Fibroblast of skin of back (primary cell): Measurements from ENCODE around the gene CYS1.

Experiments
- DNase-seq: peaks from one replicate; pipeline ENCODE4 v3.0.0-alpha.2; 2013

Gene CYS1

GRCh38 chr2:10071595-10071994, 8.6 kb downstream of the CYS1 start:
- DNase-seq = no peak

- DNase-seq = no peak
Measured at GRCh38 chr2:10071176-10071575, 9.0 kb downstream of the CYS1 start.

DNA sequence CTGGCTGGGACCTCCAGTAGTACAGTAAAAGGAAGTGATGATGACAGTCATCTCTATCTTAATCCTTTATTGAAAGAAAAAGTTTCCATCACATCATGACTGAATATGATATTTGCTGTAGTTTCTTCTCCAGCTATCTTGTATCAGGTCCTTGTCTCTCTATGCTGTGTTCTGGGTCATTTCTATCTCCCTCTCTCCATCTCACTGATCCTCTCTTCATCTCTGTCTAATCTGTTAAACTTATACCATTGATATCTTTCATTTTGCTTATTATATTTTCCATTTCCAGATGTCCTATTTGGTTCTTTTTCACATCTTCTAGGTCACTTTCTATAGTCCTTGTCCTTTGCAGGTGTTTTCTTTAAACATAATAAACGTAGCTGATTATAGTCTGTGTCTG, 12.3 kb downstream of the CYS1 start:
- DNase-seq = no peak

DNA sequence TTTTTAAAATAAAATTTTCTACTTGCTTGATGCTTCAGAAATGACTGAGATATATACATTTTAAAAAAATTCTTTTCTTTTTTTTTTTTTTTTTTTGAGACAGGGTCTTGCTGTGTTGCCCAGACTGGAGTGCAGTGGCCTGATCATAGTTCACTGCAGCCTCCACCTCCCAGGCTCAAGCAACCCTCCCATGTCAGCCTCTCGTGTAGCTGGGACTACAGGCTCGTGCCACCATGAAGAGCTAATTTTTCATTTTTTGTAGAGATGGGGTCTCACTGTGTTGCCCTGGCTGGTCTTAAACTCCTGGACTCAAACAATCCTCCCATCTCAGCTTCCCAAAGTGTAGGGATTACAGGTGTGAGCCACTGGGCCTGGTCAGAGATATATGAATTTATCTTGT, 12.9 kb downstream of the CYS1 start:
- no peak for DNase-seq

DNA sequence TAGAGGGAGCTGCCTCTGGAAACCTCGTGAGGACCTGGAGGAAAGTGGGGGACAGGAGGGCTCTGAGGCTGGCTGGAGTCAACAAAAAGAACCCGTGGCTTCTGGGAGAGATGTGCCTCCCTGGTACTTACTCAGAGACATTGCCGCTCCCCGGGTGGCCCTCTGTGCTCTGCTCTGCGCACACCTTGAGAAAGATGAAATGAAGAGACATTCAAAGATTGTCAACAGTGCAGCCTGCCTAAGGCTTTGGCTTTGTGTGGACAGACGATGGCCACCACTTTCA, 14.5 kb downstream of the CYS1 start:
- no peak for DNase-seq

GRCh38 chr2:10064932-10065772, 15.1 kb downstream of the CYS1 start:
- DNase-seq = no peak

- no peak for DNase-seq
Measured at GRCh38 chr2:10063566-10063965, 16.6 kb downstream of the CYS1 start.

- DNase-seq = no peak
Measured at GRCh38 chr2:10062931-10063365, 17.3 kb downstream of the CYS1 start.

GRCh38 chr2:10061221-10061925, 18.8 kb downstream of the CYS1 start:
- no peak for DNase-seq

- no peak for DNase-seq
Measured at GRCh38 chr2:10059552-10060335, 20.5 kb downstream of the CYS1 start.

GRCh38 chr2:10059016-10059351, 21.2 kb downstream of the CYS1 start:
- no peak for DNase-seq

- DNase-seq = no peak
Measured at GRCh38 chr2:10058251-10059015, 21.8 kb downstream of the CYS1 start.

DNA sequence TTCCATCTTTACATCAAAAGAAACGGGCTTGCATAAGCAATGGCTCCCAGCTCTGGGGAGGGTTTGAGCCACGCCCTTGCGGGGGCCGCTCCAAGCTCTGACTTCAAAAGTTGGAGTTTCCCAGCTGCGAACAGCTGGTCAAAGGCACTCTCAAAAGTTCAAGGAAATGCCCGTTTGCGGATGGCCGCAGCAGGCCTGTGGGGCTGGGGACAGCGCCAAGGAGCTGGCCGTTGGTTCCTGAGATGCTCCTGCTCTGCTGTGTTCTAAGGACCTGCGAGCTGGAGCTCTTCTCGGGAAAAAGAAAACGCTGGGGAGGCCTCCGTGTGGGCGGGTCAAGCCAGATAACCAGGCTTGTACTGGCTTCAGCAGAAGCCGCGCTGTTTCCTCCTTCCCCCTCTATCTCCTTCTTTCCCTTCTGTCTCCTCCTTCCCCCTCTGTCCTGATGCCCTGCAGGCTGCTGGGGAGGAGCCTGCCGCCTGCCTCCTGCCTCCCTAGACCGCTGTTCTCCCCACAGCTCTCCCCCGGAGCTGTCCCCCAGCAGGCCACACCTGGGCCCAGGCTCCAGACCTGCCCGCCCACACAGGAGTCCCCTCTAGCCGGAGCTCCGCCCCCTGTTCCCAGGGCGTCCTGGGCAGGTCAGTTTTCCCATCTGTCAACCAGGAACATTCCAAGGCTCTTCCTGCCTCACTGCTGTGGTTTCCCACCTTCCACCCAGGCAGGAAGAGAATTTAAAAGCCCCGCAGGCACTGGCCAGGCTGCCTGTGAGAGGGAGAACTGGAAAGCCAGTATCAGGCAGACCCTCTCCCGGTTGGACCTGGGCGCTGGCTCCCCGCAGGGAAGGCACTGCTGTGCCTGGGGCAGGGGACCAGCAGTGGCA, 22.7 kb downstream of the CYS1 start:
- DNase-seq = peak; percentile 59

GRCh38 chr2:10056439-10056838, 23.8 kb downstream of the CYS1 start:
- DNase-seq = no peak

DNA sequence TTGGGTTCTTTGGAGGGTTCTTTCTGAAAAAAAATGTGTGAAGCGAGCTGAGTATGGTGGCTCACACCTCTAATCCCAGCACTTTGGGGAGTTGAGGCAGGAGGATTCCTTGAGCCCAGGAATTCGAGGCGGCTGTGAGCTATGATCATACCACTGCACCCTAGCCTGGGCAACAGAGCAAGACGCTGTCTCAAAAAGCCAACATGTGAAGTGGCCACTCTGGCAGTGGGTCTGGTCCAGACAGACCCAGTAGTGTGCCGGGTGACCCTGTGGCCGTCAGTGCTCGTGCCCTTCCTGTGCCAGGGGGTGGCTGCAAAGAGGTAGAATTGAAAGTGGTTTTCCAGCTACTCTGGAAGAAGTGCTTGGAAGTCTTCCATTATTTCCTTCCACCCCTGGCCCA, 25.2 kb downstream of the CYS1 start:
- no peak for DNase-seq

GRCh38 chr2:10054424-10054823, 25.8 kb downstream of the CYS1 start:
- no peak for DNase-seq

DNA sequence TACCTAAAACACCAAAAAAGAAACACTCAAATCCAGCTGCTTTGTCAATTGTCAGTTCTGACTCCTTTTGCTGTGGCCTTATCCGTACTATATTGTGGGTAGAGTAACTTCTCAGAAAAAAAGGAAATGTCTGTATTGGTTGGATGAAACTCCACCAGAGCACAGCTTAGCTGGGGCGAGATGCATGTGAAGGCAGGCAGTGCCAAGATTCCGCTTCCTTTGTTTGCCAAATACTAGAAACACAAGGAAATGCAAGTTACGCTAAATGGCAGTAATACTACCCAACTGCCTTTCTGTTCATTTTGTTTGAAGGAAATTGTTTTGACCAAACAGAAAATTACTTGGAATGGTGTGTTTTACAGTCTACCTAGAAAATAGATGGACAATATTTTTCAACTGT, 26.9 kb downstream of the CYS1 start:
- DNase-seq = no peak

DNA sequence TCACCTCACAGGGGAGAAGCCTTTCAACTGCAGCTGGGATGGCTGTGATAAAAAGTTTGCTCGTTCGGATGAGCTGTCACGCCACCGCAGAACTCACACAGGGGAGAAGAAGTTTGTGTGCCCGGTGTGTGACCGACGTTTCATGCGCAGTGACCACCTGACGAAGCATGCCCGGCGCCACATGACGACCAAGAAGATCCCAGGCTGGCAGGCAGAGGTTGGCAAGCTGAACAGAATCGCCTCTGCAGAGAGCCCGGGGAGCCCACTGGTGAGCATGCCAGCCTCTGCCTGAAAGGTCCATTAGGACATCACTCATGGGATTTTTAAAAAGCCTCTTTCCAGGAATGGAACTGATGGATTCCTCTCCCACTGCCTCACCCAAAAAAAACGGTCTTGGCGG, 28.0 kb downstream of the CYS1 start:
- no peak for DNase-seq

DNA sequence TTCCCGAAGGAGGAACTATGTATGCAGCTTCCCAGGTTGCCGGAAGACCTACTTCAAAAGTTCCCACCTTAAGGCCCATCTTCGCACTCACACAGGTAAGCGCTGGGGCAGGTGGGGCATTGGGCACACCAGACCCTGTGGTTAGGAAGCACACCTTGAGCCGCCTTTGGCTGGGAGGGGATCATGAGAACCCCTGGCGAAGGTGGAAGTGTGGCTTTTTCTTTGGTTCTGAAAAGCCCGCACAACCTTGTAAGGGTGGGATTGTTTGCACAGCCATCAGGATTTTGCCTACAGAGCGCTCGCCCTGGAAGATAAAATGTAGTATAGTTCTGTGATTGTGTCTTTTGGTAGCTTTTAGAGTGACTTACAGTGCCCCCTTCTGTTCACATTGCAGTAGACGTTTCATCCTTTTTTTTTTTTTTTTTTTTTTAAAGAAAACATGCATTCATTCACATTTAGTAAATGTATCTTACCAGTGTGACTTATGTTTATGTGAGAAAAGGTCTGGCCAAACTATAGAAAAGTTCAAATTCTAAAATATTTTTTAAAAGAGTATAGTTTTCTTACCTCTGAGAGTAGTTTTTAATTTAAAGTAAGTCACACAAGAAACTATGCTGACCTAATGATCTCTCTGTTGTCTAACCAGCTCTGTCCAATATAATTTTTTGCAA, 31.6 kb downstream of the CYS1 start:
- peak; percentile 58 for DNase-seq

GRCh38 chr2:10047616-10048500, 32.4 kb downstream of the CYS1 start:
- DNase-seq = no peak
